SU-DHL-6 (cell line): ENCODE results near the gene RAB36.

Source experiments
- H2AFZ ChIP-seq: fragments of 200-600 bp; sonication (generic); 2 replicates; pipeline ENCODE4 v1.6.1; 2014; ENCODE audit warnings: low read depth, mild to moderate bottlenecking, moderate library complexity, mixed read lengths, antibody characterized with exemption, low read length; ENCODE audit not compliant: severe bottlenecking
- H3F3A ChIP-seq: fragments of 200-600 bp; shearing (Covaris generic); 2 replicates; pipeline ENCODE4 v1.6.0; 2016; ENCODE audit warnings: antibody characterized with exemption, mild to moderate bottlenecking; ENCODE audit not compliant: insufficient read depth
- H3K27ac ChIP-seq: fragments of 200-600 bp; sonication (generic); 2 replicates; pipeline ENCODE4 v1.5.1; 2016; ENCODE audit warnings: low read depth, mild to moderate bottlenecking, low read length, moderate library complexity, mixed read lengths
- H3K27me3 ChIP-seq: fragments of 200-600 bp; sonication (generic), shearing (Covaris generic); 2 replicates; pipeline ENCODE4 v1.6.0; 2014; ENCODE audit warnings: mild to moderate bottlenecking, low read length
- H3K36me3 ChIP-seq: fragments of 200-600 bp; sonication (generic); 2 replicates; pipeline ENCODE4 v1.6.1; 2014; ENCODE audit warnings: mild to moderate bottlenecking, low read length, mixed read lengths
- H3K4me2 ChIP-seq: fragments of 300-600, 200-600 bp; shearing (Covaris generic), sonication (generic); 2 replicates; pipeline ENCODE4 v1.6.0; 2014; ENCODE audit warnings: low read length, low read depth, mild to moderate bottlenecking; ENCODE audit not compliant: poor library complexity, severe bottlenecking
- H3K4me3 ChIP-seq: fragments of 200-600 bp; sonication (generic); 2 replicates; pipeline ENCODE4 v1.5.1; 2014; ENCODE audit warnings: antibody characterized with exemption, low read length, mild to moderate bottlenecking, mixed read lengths; ENCODE audit not compliant: insufficient read depth, poor library complexity, severe bottlenecking
- H3K79me2 ChIP-seq: fragments of 200-600 bp; sonication (generic); 2 replicates; pipeline ENCODE4 v1.6.1; 2014; ENCODE audit warnings: mild to moderate bottlenecking, low read length, moderate library complexity; ENCODE audit not compliant: insufficient read depth
- H3K9ac ChIP-seq: fragments of 200-600 bp; sonication (generic); 2 replicates; pipeline ENCODE4 v1.7.0; 2014; ENCODE audit warnings: mild to moderate bottlenecking, low read length
- H3K9me2 ChIP-seq: fragments of 200-600 bp; sonication (generic); replicated peaks from 2 replicates; pipeline ENCODE4 v1.6.1; 2014; ENCODE audit warnings: low read length; ENCODE audit not compliant: insufficient read depth
- H3K9me3 ChIP-seq: fragments of 200-600 bp; sonication (generic); 2 replicates; pipeline ENCODE4 v1.6.1; 2014; ENCODE audit warnings: low read length, mixed read lengths; ENCODE audit not compliant: insufficient read depth
- H4K20me1 ChIP-seq: fragments of 200-600 bp; sonication (generic); 2 replicates; pipeline ENCODE4 v1.6.1; 2014; ENCODE audit warnings: low read depth, mild to moderate bottlenecking, antibody characterized with exemption, low read length, moderate library complexity, mixed read lengths
- CTCF ChIP-seq: fragments of 200-600 bp; sonication (generic); IDR thresholded peaks from one replicate; pipeline ENCODE4 v1.5.1; 2017; ENCODE audit warnings: antibody characterized with exemption, mild to moderate bottlenecking, low read length, moderate library complexity; ENCODE audit not compliant: insufficient read depth, poor library complexity, severe bottlenecking
- EZH2phosphoT487 ChIP-seq: fragments of 200-600 bp; sonication (generic), shearing (Covaris generic); conservative IDR thresholded peaks from 2 replicates; pipeline ENCODE4 v1.6.1; 2018; ENCODE audit warnings: mild to moderate bottlenecking, antibody characterized with exemption, low read length, moderate library complexity, mixed read lengths

The RAB36 gene

GRCh38 chr22:23106906-23107367 lies 38.3 kb upstream of the RAB36 start:
- Histone ChIP-seq H4K20me1 (no peaks in the 10 kb centered on the region), H3K9ac (no peak overlapping the region), H3K36me3 (no peaks in the 10 kb centered on the region), H2AFZ (no peak overlapping the region), H3K4me2 (no peak overlapping the region), H3K9me2 (no peaks in the 10 kb centered on the region), H3K79me2 (no peaks in the 10 kb centered on the region), H3K4me3 (no peak overlapping the region), H3K9me3 (no peaks in the 10 kb centered on the region), H3F3A (no peaks in the 10 kb centered on the region), H3K27ac (no peak overlapping the region), H3K27me3 (no peaks in the 10 kb centered on the region)
- TF ChIP-seq EZH2phosphoT487 (no peak), CTCF (no peak)

GRCh38 chr22:23107487-23108248 lies 37.6 kb upstream of the RAB36 start:
- H3K9me3 ChIP-seq, result no peaks in the 10 kb centered on the region
- H2AFZ ChIP-seq, result no peak overlapping the region
- no peaks in the 10 kb centered on the region for H3K79me2 ChIP-seq
- H4K20me1 ChIP-seq, result no peaks in the 10 kb centered on the region
- H3K9me2 ChIP-seq, result no peaks in the 10 kb centered on the region
- H3K27me3 ChIP-seq, result no peaks in the 10 kb centered on the region
- H3F3A ChIP-seq, result no peaks in the 10 kb centered on the region
- no peak overlapping the region for H3K27ac ChIP-seq
- no peak overlapping the region for H3K4me3 ChIP-seq
- TF ChIP-seq CTCF, result no peak
- no peak for TF ChIP-seq EZH2phosphoT487
- H3K9ac ChIP-seq, result no peak overlapping the region
- H3K4me2 ChIP-seq, result no peak overlapping the region
- H3K36me3 ChIP-seq, result no peaks in the 10 kb centered on the region

- no peaks in the 10 kb centered on the region for H3K9me2 ChIP-seq
- no peak overlapping the region for H2AFZ ChIP-seq
- H3K9ac ChIP-seq, result no peak overlapping the region
- TF ChIP-seq EZH2phosphoT487 (no peak), CTCF (no peak)
- H3K79me2 ChIP-seq, result no peaks in the 10 kb centered on the region
- H3F3A ChIP-seq, result no peaks in the 10 kb centered on the region
- no peaks in the 10 kb centered on the region for H4K20me1 ChIP-seq
- H3K27ac ChIP-seq, result no peak overlapping the region
- no peak overlapping the region for H3K4me2 ChIP-seq
- no peaks in the 10 kb centered on the region for H3K27me3 ChIP-seq
- no peaks in the 10 kb centered on the region for H3K9me3 ChIP-seq
- H3K36me3 ChIP-seq, result no peaks in the 10 kb centered on the region
- H3K4me3 ChIP-seq, result no peak overlapping the region
Measured at GRCh38 chr22:23108249-23109078, 36.8 kb upstream of the RAB36 start.
